ENCODE data around the gene ASXL1.

The ASXL1 gene

GRCh38 chr20:32468313-32468640, 110.1 kb downstream of the ASXL1 start:
- DNase-seq: no peak

GRCh38 chr20:32468860-32469259, 110.7 kb downstream of the ASXL1 start:
- no peak for DNase-seq

- peak; percentile 43 for DNase-seq
These were observed 112.1 kb downstream of the ASXL1 start for GRCh38 chr20:32470025-32470861.

GRCh38 chr20:32470940-32471339, 112.8 kb downstream of the ASXL1 start:
- DNase-seq: no peak

- DNase-seq: no peak
These were observed 114.6 kb downstream of the ASXL1 start for GRCh38 chr20:32472581-32473207.

- DNase-seq: no peak
These were observed 115.3 kb downstream of the ASXL1 start for GRCh38 chr20:32473231-32474008.

GRCh38 chr20:32474009-32474716, 116.0 kb downstream of the ASXL1 start:
- no peak for DNase-seq

- DNase-seq: no peak
These were observed 116.5 kb downstream of the ASXL1 start for GRCh38 chr20:32474717-32474966.

- no peak for DNase-seq
These were observed 117.1 kb downstream of the ASXL1 start for GRCh38 chr20:32474967-32475811.

- DNase-seq: no peak
These were observed 118.8 kb downstream of the ASXL1 start for GRCh38 chr20:32476684-32477593.

GRCh38 chr20:32477594-32478512, 119.7 kb downstream of the ASXL1 start:
- DNase-seq: no peak

- DNase-seq: no peak
These were observed 120.4 kb downstream of the ASXL1 start for GRCh38 chr20:32478576-32478975.

- no peak for DNase-seq
These were observed 120.9 kb downstream of the ASXL1 start for GRCh38 chr20:32479012-32479411.

GRCh38 chr20:32479697-32480171, 121.6 kb downstream of the ASXL1 start:
- no peak for DNase-seq

GRCh38 chr20:32480371-32481241, 122.5 kb downstream of the ASXL1 start:
- DNase-seq: no peak

- no peak for DNase-seq
These were observed 123.4 kb downstream of the ASXL1 start for GRCh38 chr20:32481311-32482142.

- no peak for DNase-seq
These were observed 124.0 kb downstream of the ASXL1 start for GRCh38 chr20:32482143-32482441.
